ENCODE results near the gene NAPSA.

DNA sequence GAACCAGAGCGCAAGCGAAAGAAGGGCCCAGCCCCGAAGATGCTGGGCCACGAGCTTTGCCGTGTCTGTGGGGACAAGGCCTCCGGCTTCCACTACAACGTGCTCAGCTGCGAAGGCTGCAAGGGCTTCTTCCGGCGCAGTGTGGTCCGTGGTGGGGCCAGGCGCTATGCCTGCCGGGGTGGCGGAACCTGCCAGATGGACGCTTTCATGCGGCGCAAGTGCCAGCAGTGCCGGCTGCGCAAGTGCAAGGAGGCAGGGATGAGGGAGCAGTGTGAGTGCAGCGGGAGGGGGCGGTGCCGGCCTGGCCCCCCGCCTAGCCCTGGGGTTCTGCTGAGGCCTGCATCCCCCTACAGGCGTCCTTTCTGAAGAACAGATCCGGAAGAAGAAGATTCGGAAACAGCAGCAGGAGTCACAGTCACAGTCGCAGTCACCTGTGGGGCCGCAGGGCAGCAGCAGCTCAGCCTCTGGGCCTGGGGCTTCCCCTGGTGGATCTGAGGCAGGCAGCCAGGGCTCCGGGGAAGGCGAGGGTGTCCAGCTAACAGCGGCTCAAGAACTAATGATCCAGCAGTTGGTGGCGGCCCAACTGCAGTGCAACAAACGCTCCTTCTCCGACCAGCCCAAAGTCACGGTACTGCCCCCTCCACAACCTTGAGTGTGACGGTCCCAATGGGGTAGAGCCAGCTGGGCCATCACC is 12.9 kb upstream of the NAPSA start:
- no peak for TF ChIP-seq GABPA (IDR thresholded peaks at IDR 0.05; ENCODE audit: low read depth)
- TF ChIP-seq, protein P1, sequence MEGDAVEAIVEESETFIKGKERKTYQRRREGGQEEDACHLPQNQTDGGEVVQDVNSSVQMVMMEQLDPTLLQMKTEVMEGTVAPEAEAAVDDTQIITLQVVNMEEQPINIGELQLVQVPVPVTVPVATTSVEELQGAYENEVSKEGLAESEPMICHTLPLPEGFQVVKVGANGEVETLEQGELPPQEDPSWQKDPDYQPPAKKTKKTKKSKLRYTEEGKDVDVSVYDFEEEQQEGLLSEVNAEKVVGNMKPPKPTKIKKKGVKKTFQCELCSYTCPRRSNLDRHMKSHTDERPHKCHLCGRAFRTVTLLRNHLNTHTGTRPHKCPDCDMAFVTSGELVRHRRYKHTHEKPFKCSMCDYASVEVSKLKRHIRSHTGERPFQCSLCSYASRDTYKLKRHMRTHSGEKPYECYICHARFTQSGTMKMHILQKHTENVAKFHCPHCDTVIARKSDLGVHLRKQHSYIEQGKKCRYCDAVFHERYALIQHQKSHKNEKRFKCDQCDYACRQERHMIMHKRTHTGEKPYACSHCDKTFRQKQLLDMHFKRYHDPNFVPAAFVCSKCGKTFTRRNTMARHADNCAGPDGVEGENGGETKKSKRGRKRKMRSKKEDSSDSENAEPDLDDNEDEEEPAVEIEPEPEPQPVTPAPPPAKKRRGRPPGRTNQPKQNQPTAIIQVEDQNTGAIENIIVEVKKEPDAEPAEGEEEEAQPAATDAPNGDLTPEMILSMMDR (IDR thresholded peaks at IDR 0.05 in 2 of 3, conservative IDR thresholded peaks at IDR 0.05 in 1 of 3; ENCODE audit: control insufficient read depth in 2 of 3, extremely low read depth in 1 of 3, insufficient read depth in 1 of 3, low read depth in 3 of 3, low read length in 3 of 3) = no peak
- TF ChIP-seq POLR2A (IDR thresholded peaks at IDR 0.05; ENCODE audit: low read depth, low read length) = no peak
- no peak for TF ChIP-seq NFXL1 (IDR thresholded peaks at IDR 0.05; ENCODE audit: borderline replicate concordance)
- TF ChIP-seq, protein P2, sequence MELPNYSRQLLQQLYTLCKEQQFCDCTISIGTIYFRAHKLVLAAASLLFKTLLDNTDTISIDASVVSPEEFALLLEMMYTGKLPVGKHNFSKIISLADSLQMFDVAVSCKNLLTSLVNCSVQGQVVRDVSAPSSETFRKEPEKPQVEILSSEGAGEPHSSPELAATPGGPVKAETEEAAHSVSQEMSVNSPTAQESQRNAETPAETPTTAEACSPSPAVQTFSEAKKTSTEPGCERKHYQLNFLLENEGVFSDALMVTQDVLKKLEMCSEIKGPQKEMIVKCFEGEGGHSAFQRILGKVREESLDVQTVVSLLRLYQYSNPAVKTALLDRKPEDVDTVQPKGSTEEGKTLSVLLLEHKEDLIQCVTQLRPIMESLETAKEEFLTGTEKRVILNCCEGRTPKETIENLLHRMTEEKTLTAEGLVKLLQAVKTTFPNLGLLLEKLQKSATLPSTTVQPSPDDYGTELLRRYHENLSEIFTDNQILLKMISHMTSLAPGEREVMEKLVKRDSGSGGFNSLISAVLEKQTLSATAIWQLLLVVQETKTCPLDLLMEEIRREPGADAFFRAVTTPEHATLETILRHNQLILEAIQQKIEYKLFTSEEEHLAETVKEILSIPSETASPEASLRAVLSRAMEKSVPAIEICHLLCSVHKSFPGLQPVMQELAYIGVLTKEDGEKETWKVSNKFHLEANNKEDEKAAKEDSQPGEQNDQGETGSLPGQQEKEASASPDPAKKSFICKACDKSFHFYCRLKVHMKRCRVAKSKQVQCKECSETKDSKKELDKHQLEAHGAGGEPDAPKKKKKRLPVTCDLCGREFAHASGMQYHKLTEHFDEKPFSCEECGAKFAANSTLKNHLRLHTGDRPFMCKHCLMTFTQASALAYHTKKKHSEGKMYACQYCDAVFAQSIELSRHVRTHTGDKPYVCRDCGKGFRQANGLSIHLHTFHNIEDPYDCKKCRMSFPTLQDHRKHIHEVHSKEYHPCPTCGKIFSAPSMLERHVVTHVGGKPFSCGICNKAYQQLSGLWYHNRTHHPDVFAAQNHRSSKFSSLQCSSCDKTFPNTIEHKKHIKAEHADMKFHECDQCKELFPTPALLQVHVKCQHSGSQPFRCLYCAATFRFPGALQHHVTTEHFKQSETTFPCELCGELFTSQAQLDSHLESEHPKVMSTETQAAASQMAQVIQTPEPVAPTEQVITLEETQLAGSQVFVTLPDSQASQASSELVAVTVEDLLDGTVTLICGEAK (IDR thresholded peaks at IDR 0.05; ENCODE audit: borderline replicate concordance) = no peak
- TF ChIP-seq, protein P3, sequence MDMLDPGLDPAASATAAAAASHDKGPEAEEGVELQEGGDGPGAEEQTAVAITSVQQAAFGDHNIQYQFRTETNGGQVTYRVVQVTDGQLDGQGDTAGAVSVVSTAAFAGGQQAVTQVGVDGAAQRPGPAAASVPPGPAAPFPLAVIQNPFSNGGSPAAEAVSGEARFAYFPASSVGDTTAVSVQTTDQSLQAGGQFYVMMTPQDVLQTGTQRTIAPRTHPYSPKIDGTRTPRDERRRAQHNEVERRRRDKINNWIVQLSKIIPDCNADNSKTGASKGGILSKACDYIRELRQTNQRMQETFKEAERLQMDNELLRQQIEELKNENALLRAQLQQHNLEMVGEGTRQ (IDR thresholded peaks at IDR 0.05; ENCODE audit: borderline replicate concordance, low read depth, low read length) = no peak
- TF ChIP-seq EGR1 (IDR thresholded peaks at IDR 0.05; ENCODE audit: borderline replicate concordance in 1 of 2, low read depth in 2 of 2, low read length in 2 of 2) = no peak
- no peak for TF ChIP-seq NFIC (IDR thresholded peaks at IDR 0.05; ENCODE audit: low read depth, low read length)
- TF ChIP-seq SMAD5 (IDR thresholded peaks at IDR 0.05; ENCODE audit: low read depth) = no peak
- TF ChIP-seq SRF (IDR thresholded peaks at IDR 0.05; ENCODE audit: low read depth in 2 of 2, low read length in 2 of 2) = no peak
- no peak for TF ChIP-seq ASH2L (IDR thresholded peaks at IDR 0.05; ENCODE audit: borderline replicate concordance, low read depth)

Data from GM12878 (cell line).